Measurements from ENCODE around the gene B3GNT9.

The B3GNT9 gene

DNA sequence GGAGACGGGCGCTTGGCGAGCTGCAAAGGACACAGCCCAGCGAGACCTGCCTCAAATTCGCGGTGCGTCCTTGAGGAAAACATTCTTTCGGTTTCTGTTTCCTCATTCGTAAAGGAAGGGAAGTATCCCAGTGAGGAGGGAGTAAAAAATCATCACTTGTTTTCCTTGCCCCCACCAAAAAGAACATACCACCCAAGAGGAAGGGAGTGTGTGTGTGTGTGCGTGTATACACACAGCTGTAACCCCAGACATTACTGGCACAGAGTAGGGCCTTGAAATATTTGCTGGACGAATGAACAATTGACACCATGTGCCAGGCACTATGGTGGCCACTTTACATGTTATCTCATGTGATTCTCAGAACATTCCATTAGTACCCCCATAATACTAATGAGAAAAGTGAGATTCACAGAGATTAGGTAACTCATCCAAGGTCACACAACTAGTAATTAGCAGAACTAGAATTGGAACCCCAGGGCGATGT is 34.9 kb upstream of the B3GNT9 start:
- in situ Hi-C loops (cut with MboI; ENCODE audit: low sequenced_read_pairs) = no loop called here

DNA sequence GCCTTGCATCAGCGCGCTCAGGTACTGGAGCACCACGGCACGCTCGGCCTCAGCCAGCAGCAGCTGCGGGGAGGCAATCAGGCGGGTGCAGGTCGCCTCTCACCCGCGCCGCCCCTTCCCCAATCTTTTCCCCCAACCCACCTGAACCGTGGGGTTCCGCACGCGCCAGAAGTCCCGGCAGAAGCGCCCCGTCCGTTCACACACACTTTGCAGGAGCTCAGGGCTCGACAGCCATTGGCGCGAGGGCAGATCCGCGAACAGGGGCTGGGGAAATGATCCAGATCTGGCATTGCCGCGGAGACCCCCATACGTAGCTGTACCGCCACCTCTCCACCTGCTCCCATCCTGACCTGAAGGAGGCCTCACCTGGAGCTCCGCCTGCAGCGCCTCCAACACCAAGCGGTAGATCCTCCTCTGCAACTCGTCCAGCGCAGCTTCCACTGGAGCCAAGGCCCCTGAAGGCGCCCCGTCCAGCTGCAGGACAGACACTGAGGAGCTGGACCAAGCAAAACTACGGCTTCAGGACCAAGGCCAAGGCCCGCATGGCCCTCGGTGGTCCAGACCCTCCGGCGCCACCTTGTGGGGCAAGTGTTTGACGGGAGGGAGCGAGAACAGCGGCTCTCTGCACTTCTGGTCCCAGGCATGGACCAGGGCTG is 34.3 kb upstream of the B3GNT9 start:
- in situ Hi-C loops (cut with MboI; ENCODE audit: low sequenced_read_pairs) = no loop called here

DNA sequence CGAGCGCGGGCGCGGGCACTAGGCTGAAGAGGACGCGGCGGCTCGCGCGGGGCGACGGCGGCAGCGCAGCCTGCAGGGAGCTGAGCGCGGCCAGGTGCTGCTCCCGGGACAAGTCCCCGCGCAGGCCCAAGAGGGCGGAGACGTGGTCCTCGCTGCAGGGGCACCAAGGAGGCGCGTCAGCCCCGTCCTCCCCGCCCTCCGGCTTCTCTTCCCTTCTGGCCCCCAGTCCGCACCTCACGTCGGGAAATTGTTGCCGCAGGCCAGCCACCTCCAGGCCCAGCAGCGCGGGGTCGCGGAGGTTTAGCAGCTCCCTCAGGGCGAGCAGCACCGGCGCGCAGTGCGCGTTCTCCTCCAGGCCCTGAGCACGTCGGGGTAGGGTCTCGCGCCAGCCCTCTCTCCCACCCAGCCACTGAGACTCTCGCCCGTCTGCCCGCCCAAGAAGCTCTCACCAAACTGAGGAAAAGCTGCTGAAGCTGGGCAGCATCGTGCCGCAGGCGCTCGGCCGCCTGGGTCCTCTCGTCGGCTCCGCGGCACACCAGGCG is 33.7 kb upstream of the B3GNT9 start:
- in situ Hi-C loops (cut with MboI; ENCODE audit: low sequenced_read_pairs) = no loop called here

DNA sequence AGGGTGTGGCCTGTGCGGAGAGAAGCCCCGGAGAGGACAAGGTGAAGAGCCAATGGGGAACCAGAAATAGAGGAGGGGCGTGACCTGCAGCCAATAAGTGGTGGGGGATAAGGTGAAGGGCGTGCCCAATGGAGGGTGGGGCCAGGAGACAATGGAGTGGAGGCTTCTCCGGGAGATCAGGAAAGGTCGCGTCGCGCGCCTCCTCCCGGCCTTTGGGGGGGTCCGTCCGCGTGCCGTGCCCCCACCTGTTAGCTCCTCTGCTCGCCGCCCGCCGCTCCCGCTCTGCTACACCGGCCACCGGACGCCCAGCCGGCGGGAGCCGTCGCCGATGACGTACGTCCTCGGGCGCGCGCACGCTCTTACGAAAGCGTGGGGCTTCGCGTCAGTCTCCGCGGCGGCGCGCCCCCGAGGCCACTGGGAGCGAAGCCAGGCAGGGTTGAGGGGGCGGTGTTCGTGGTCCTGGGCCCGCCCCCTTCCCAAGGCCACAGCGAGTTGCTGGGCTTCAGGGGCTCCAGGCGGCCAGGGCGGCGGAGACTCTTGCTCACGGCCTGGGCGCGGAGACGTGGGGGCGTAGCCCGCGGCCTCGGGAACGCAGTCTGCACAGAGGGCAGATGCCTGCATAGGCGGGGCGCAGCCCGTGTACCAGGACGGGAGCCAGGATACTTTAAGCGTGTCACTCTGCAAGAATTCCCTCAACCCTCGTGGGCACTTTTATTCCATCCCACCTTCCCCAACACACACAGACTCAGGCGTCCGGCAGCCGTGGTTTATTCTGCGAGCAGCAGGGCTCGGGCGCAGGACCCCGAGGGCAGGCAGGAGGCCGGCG is 33.0 kb upstream of the B3GNT9 start, which contains the start of gene MATCAP1:
Gene MATCAP1 (minus strand): TSS at position 337 of the 826 bp plus-strand sequence. CDS start 3,353 bp downstream, outside the sequence.
- in situ Hi-C loops (cut with MboI; ENCODE audit: low sequenced_read_pairs) = no loop called here

DNA sequence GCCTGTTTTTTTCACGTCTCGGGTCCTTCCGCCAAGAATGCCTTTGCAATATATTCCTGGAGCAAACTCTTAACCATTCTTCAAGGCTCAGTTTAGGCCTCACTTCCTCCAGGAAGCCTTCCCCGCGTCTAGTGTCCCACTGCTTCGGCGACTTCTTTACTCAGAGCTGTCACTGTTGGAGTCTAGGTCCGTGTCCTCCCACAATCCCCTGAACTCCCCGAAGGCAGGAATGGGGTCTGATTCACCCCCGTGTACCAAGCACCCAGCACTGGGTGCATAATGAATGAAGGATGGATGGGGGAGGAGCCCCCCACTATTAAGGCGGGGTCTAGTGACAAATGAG is 32.5 kb upstream of the B3GNT9 start:
- in situ Hi-C loops (cut with MboI; ENCODE audit: low sequenced_read_pairs) = no loop called here

DNA sequence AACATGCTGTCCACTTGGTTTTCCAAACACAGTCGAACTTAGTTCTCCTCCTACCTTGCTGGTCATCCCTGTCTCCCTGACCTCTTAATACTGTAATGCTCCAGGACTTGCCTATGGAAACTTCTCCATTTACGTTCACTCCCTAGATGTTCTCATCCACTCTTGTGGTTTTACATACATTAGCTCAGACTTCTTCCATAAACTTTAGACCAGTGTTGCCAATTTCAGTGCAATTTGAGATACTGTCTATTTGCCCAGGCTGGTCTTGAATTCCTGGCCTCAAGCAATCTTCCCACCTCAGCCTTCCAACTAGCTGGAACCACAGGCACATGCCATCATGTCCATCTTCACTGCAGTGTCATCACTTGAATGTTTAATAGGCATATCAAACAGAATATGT is 31.5 kb upstream of the B3GNT9 start:
- in situ Hi-C loops (cut with MboI; ENCODE audit: low sequenced_read_pairs) = no loop called here

DNA sequence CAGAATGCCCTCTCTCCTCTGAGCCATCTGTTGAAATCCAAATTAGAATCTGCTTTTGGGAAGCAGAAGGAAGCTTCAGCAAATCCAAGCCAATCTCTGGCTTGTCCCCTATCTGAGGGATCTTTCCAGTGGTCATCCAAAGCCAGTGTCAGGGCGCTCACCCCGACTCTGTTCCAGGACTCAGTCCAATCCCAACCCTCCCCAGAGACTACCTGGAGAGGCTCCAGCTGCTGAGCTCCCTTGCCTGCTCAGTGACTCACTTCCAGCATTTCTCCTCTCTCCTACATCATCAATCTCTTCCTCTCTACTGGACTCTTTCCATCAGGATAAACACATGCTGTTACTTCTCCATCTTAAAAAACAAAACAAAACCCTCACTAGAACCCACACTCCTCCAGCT is 30.5 kb upstream of the B3GNT9 start:
- in situ Hi-C loops (cut with MboI; ENCODE audit: low sequenced_read_pairs) = no loop called here

DNA sequence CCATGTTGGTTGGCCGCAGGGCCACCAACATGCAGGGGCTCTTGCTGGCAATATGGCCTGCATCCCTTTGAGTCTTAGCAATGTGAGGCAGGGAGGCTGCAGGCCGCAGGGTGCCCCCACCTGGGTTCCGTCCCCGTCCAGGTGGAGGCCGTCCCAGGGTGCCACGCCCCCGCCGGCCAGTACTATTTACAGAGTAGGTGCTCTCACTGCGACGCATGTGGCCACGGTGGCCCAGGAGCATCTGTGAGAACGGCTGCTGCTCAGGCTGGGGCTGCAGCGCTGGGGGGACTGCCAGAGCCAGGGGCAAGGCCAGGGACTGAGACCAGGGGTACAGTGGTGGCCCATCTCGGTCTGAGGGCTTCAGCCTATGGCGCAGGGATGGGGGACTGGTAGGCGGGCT is 29.4 kb upstream of the B3GNT9 start:
- in situ Hi-C loops (cut with MboI; ENCODE audit: low sequenced_read_pairs) = no loop called here

DNA sequence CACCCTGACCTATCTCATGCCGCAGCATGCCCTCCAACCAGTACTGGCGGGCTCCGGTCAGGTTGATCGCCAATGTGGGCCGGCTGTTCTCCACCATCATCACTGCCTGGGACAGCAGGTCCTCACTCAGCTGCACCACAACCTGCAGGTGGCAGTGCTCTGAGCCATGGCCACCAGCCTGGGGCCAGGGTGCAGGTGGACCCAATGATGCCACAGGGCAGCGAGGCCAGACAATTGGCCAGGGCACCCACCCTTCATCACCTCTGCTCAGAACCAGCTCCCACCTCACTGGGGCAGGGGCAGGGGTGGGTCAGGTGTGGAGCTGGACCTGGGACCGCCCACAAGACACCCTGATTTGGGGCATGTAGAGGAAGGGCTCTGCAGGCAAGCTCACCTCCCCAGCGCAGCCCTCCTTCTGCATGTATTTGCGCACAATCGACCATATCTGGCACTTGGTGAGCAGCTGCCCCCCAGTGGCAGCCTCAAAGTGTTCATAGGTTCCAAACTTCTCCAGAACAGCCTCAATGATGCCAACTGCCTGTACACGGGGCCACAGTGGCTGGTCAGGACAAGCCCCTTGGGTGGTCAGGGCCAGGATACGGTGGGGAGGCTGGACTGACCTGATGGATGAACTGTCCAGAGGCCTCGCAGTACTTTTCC is 28.8 kb upstream of the B3GNT9 start:
- in situ Hi-C loops (cut with MboI; ENCODE audit: low sequenced_read_pairs) = no loop called here

DNA sequence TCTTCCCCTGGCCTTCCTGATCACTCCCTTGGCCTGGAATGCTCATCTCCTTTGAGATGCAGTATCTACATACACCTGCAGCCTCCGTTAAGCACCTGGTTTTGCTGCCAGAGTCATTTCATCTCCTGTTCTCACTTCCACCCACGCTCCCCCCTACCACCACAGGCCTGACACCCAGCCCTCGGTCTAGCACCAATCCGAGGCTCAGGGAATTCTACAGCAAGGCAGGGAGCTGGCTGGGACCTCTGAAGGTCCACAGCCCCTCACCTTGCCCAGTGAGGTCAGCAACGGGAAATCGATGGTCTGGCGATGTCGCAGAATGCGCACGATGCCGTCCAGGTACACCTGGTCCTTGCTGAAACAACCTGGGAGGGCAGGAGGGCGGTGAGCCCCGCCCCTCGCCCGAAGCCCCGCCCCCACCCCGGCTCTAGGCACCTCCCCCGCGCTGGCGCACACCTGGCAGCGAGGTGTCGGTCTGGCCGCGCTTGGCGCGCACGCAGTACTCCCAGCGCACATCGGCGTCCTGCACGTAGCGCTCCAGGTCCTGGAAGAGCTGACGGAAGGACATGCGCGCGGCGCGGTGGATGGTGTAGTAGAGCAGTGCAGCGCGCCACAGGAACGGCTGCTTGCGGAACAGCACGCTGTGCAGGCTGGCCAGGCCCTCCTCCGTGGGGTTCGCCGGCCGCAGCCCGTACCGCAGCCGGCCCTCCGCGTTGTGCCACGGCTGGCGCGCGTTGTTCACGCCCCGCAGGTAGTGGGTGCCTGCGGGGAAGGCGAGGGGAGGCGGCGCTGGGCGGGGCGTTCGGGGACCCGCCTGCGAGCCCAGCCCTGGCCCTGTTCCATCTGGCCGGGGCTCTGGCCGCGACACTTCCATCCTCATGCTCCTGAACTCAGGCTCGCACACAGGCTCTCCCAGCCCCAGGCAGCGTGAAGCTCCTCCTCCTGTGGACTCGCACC is 27.2 kb upstream of the B3GNT9 start:
- in situ Hi-C loops (cut with MboI; ENCODE audit: low sequenced_read_pairs) = no loop called here

DNA sequence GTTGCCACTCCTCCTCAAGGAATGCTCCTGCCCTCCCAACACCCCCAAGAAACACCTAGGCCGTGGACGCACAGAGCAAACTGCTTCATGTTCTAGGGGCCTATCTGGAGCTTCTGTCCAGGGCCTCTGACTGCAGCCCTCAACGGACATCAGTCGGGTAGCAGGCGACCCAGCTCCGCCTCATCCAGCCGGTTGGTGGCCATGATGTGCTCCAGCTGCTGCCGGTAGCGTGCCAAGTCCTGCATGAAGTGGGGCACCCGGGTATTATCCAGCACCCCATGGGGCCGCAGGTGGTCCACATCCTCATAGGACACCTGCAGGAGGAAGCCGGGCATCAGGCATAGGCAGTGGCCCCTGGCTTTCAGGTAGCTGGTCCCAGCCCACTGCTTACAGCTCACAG is 25.9 kb upstream of the B3GNT9 start:
- in situ Hi-C loops (cut with MboI; ENCODE audit: low sequenced_read_pairs) = no loop called here

DNA sequence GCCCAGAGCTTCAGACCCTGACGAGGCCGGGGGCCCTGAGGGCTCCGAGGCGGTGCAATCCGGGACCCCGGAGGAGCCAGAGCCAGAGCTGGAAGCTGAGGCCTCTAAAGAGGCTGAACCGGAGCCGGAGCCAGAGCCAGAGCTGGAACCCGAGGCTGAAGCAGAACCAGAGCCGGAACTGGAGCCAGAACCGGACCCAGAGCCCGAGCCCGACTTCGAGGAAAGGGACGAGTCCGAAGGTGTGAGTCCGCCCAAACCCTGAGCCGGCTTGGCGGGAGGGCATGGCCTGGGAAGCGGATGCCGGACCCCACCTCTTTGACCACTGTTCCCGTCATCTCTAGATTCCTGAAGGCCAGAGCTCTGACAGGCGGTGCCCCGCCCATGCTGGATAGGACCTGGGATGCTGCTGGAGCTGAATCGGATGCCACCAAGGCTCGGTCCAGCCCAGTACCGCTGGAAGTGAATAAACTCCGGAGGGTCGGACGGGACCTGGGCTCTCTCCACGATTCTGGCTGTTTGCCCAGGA is 24.0 kb upstream of the B3GNT9 start:
- in situ Hi-C loops (cut with MboI; ENCODE audit: low sequenced_read_pairs) = no loop called here

DNA sequence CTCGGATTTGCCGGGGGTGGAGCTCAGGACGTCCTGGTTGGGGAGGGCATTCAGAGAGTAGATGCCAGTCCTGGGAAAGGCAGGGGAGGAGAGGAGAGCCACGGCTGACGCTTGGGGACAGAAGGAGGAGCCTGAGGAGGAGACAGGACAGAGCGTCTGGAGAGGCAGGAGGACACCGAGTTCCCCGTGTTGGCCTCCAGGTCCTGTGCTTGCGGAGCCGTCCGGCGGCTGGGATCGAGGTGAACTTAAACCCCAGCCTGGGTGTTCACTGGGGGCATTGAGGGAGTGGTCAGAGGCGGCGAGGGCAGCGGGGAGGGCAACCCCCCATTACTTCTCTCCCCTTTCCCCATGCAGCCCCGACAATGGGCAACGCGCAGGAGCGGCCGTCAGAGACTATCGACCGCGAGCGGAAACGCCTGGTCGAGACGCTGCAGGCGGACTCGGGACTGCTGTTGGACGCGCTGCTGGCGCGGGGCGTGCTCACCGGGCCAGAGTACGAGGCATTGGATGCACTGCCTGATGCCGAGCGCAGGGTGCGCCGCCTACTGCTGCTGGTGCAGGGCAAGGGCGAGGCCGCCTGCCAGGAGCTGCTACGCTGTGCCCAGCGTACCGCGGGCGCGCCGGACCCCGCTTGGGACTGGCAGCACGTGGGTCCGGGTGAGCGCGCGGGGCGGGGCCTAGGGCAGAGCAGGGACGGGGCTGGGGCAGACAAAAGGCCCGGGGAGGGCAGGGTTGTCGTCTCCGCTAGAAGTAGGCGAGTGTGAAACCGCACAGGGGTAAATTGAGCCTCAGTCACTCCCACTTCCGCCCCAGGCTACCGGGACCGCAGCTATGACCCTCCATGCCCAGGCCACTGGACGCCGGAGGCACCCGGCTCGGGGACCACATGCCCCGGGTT is 23.3 kb upstream of the B3GNT9 start:
- in situ Hi-C loops (cut with MboI; ENCODE audit: low sequenced_read_pairs) = no loop called here

DNA sequence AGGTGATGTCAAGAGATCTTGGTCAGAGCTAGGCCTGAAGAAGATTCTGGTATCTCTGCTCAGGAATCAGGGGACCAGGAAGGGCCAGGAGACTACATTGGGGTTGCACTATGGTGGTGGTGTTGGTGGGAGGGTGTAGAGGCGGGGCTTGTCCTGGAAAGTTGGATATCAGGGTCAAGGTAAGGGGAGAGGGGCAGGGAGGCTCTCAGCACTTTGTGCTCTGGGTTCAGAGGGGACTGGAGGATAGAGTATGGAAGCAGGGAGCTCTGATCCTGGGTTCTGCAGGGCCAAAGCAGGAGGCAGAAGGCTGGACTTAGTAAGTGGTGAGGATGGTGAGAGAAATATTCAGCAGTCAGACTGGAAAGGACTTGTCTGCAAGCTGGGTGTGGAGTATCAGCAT is 22.5 kb upstream of the B3GNT9 start:
- in situ Hi-C loops (cut with MboI; ENCODE audit: low sequenced_read_pairs) = no loop called here

DNA sequence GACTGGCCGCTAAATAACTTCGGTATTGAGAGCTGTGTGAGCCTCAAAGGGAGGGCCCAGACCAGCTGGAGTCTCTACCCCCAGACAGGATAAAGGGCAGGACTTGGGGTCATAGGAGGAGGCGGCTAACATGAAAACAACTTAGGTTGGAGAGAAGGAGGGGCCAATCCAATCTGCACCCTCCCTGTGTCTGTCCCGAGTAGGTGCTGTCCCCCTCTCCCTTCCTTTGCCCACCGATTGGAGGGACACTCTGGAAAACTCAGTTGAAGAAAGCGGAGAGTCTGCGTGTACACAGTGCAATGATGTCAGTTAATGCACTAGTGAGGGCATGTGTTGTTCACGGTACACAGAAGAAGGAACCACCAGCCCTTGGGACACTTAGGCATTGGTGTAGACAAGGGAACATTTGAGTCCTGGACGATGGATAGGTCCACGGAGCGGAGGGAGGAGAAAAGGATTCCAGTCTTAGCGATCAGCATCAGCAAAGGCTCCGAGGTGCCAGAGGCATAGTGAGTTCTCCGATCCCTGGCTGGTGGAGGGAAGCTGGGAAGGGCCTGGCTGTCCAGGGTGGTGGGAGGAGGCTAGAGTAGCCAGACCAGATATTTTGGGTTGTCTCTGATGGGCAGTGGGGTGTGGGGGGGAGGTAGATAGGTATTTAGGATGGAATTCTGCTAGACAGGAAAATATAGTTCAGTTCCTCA is 20.3 kb upstream of the B3GNT9 start:
- in situ Hi-C loops (cut with MboI; ENCODE audit: low sequenced_read_pairs) = no loop called here

DNA sequence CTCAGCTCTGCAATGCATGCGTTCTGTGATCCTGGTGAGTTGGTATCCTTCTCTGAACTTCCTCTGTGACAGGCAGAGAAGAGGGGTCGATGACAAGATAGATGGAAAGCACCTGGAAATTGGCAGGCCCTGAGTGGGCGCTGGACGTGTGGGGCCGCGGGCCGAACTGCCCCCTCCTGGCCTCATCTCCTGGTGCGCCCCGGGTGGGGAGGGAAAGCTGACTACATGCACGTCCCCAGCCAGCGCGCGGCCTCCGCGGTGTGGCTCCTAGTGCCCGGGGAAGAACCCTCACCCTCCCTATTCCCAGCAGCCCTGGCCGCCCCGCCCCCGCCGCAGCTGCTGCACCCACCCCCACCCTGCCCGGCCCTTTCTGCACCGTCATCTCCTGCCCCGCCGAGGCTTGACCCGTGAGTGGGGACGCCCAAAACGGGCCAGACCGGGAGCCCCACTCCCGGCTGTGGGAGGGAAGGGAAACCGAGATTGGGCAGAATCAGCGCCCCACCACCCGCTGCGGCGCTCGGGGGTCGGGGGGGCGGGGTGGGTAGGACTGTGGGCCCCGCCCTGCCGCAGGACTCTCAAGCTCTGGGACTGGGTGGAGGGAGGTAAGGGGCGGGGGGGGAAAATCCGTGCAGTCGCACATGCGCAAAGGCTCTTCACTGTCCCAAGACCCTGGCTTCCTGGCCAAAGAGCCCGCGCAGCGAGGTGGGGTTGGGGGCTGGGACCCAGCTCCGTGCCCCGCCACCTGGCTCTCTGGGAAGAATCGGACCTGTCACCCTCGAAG is 19.6 kb upstream of the B3GNT9 start, which contains the start of gene NOL3:
Gene NOL3 (plus strand): TSS at position 371 of the 781 bp plus-strand sequence.
- in situ Hi-C loops (cut with MboI; ENCODE audit: low sequenced_read_pairs) = no loop called here

DNA sequence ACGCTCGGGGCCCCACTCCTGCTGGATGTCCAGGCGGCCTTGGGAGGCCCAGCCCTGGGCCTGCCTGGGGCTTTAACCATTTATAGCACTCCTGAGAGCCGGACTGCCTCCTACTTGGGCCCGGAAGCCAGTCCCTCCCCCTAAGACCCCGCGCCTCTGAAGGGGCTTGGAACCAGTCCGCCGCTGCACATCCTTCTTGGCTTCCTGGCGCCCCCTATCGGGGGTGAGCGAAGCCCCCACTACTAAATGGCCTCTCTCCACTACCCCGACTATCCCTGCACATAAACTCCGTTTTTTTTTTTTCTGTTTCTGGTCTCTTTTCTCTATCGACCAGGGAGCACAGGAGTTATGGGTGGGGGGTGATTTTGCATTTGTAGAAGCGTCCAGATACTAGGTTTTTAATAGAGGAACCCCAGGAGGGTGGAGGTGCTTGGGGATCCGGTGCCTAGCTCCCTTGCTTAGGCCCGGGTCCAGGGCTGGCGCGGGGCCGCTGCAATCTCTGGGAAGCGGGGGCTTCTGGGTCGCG is 18.9 kb upstream of the B3GNT9 start:
- in situ Hi-C loops (cut with MboI; ENCODE audit: low sequenced_read_pairs) = no loop called here
